Spinal cord (tissue), 10 donors: ENCODE measurements around the gene CENPB. TPM values are rescaled to one million over a fixed set of nuclear protein-coding genes. Genes with fewer than 3 reads are reported as not detected.

Experiments
- DNase-seq, 6 donors: peaks; one replicate each; pipeline versions ENCODE4 v3.0.0 to v3.0.0-alpha.2; 2013 to 2015; ENCODE audit warnings: low spot score in 6 of 6, low read depth in 4 of 6
- H3K27ac ChIP-seq: one replicate; pipeline ENCODE4 v1.5.1; 2013; ENCODE audit warnings: low read depth, low read length, control low read depth
- H3K27me3 ChIP-seq: one replicate; pipeline ENCODE4 v1.6.1; 2013; ENCODE audit warnings: low read length; ENCODE audit not compliant: control insufficient read depth, insufficient read depth
- H3K36me3 ChIP-seq: one replicate; pipeline ENCODE4 v1.6.1; 2013; ENCODE audit warnings: low read length; ENCODE audit not compliant: control insufficient read depth, insufficient read depth
- H3K4me1 ChIP-seq: one replicate; pipeline ENCODE4 v1.6.1; 2013; ENCODE audit warnings: low read length; ENCODE audit not compliant: control insufficient read depth, insufficient read depth
- H3K4me3 ChIP-seq: one replicate; pipeline ENCODE4 v1.5.1; 2013; ENCODE audit warnings: low read depth, low read length, control low read depth
- H3K9me3 ChIP-seq: one replicate; pipeline ENCODE4 v1.6.1; 2013; ENCODE audit warnings: low read length; ENCODE audit not compliant: control insufficient read depth, insufficient read depth
- WGBS: methylation state at CpG from one replicate; pipeline ENCODE4 v1.1.5; 2013; ENCODE audit warnings: missing lambda C conversion rate; ENCODE audit not compliant: insufficient coverage; 5-methylcytosine and 5-hydroxymethylcytosine counted together
- polyA plus RNA-seq, 2 donors: library from polyadenylated mRNA; unstranded; fragments of 120-200 nt; gene quantifications; one replicate each; pipeline ENCODE4 v1.2.1, GENCODE V29; 2013; ENCODE audit not compliant: insufficient read length in 2 of 2
- total RNA-seq, 2 donors: library from RNA; depleted of rRNA in 1 of 2; stranded (reverse); fragments of 120-200 nt in 1 of 2; fragments of >200 nt in 1 of 2; gene quantifications; one replicate each; pipeline versions ENCODE4 v1.2.3 to v1.2.4, GENCODE V29; 2013 to 2014
- donor health status: healthy.

Gene CENPB
- total and polyA plus RNA-seq, 4 donors = 35.9 to 80.3 (median 75.2) TPM

- DNase-seq = no peak
- H3K9me3 ChIP-seq = no peaks in the 10 kb centered on the region
- H3K27ac ChIP-seq = no peak overlapping the region
- peaks cover 31% of the 10 kb centered on the region for H3K4me1 ChIP-seq
- H3K4me3 ChIP-seq = no peak overlapping the region
- H3K36me3 ChIP-seq = no peaks in the 10 kb centered on the region
- WGBS = 65% methylated on average over 7 of the region's 11 CpGs
- peaks cover 3% of the 10 kb centered on the region for H3K27me3 ChIP-seq
Observed at GRCh38 chr20:3738111-3739053, 48.2 kb downstream of the CENPB start.

- Histone ChIP-seq H3K4me3 (no peak overlapping the region), H3K36me3 (no peaks in the 10 kb centered on the region), H3K4me1 (peaks cover 49% of the 10 kb centered on the region), H3K27me3 (peaks cover 15% of the 10 kb centered on the region), H3K27ac (no peak overlapping the region), H3K9me3 (no peaks in the 10 kb centered on the region)
- no peak for DNase-seq
- WGBS = 88% methylated on average over 3 of the region's 4 CpGs
Observed at GRCh38 chr20:3735768-3736167, 50.8 kb downstream of the CENPB start.

GRCh38 chr20:3734111-3734843, 52.3 kb downstream of the CENPB start:
- H3K36me3 ChIP-seq = no peaks in the 10 kb centered on the region
- DNase-seq = no peak
- H3K9me3 ChIP-seq = no peaks in the 10 kb centered on the region
- 93% methylated on average over 7 of the region's 12 CpGs for WGBS
- H3K4me1 ChIP-seq = peaks cover 38% of the 10 kb centered on the region
- no peak overlapping the region for H3K4me3 ChIP-seq
- no peak overlapping the region for H3K27ac ChIP-seq
- peaks cover 15% of the 10 kb centered on the region for H3K27me3 ChIP-seq

Other genes with a start within 250 kb of the CENPB start
- not detected for gene GFRA4, start 123.3 kb downstream of the CENPB start, total RNA-seq
- under 1 TPM in 1 of 2 donors, not detected in 1; 0.15 TPM for gene GFRA4, start 123.3 kb downstream of the CENPB start, polyA plus RNA-seq
- 10 to 100 TPM; 21.1 to 45.9 TPM for gene ADAM33, start 104.7 kb downstream of the CENPB start, total RNA-seq
- gene ADAM33, start 104.7 kb downstream of the CENPB start, polyA plus RNA-seq = 10 to 100 TPM; 18.9 to 46.3 TPM
- gene SIGLEC1, start 74.1 kb downstream of the CENPB start, total RNA-seq = 1 to 10 TPM; 1.8 to 1.9 TPM
- gene SIGLEC1, start 74.1 kb downstream of the CENPB start, polyA plus RNA-seq = 1 to 10 TPM in 1 of 2 donors, under 1 TPM in 1; 0.71 to 1.1 TPM
- 10 to 100 TPM in 1 of 2 donors, 1 to 10 TPM in 1; 4.1 to 14.8 TPM for gene HSPA12B, start 54.1 kb downstream of the CENPB start, total RNA-seq
- gene HSPA12B, start 54.1 kb downstream of the CENPB start, polyA plus RNA-seq = 10 to 100 TPM; 13.2 to 16.1 TPM
- 10 to 100 TPM; 15.6 to 40.4 TPM for gene ADISSP, start 19.0 kb downstream of the CENPB start, total RNA-seq
- 10 to 100 TPM; 47.6 to 53.9 TPM for gene ADISSP, start 19.0 kb downstream of the CENPB start, polyA plus RNA-seq
- 1 to 10 TPM; 2.8 to 8.5 TPM for gene SPEF1, start 5.3 kb downstream of the CENPB start, total RNA-seq
- gene SPEF1, start 5.3 kb downstream of the CENPB start, polyA plus RNA-seq = 10 to 100 TPM in 1 of 2 donors, 1 to 10 TPM in 1; 9.7 to 11.4 TPM
- 10 to 100 TPM; 22.2 to 44.4 TPM for gene CDC25B, start 9.6 kb upstream of the CENPB start, total RNA-seq
- gene CDC25B, start 9.6 kb upstream of the CENPB start, polyA plus RNA-seq = 10 to 100 TPM; 48.5 to 66.8 TPM
- 10 to 100 TPM; 10.3 to 18.7 TPM for gene AP5S1, start 33.8 kb upstream of the CENPB start, total RNA-seq
- 10 to 100 TPM; 12.4 to 19.1 TPM for gene AP5S1, start 33.8 kb upstream of the CENPB start, polyA plus RNA-seq
- 10 to 100 TPM; 12.3 to 21.2 TPM for gene MAVS, start 60.1 kb upstream of the CENPB start, total RNA-seq
- 10 to 100 TPM; 23.5 to 34.9 TPM for gene MAVS, start 60.1 kb upstream of the CENPB start, polyA plus RNA-seq
- 10 to 100 TPM; 45.2 to 52.5 TPM for gene PANK2, start 102.6 kb upstream of the CENPB start, total RNA-seq
- 10 to 100 TPM; 31.0 to 39.8 TPM for gene PANK2, start 102.6 kb upstream of the CENPB start, polyA plus RNA-seq
- 10 to 100 TPM; 14.8 to 15.3 TPM for gene RNF24, start 228.8 kb upstream of the CENPB start, total RNA-seq
- 10 to 100 TPM; 23.8 to 25.7 TPM for gene RNF24, start 228.8 kb upstream of the CENPB start, polyA plus RNA-seq